Heart left ventricle (tissue), 13 donors: Measurements from ENCODE around the gene PXK.

Experiments used
- POLR2A ChIP-seq, 2 donors: fragments of 450-650 bp; IDR thresholded peaks; one replicate each; pipeline ENCODE4 v1.6.1; 2017; ENCODE audit warnings: antibody characterized with exemption in 2 of 2, mild to moderate bottlenecking in 2 of 2, moderate library complexity in 2 of 2
- TF ChIP-seq, protein P1 (sequence below), 12 donors: fragments of 200-600 bp; sonication (generic) in 4 of 12; IDR thresholded peaks; one replicate each; pipeline versions ENCODE4 v1.5.0 to v1.8.0; 2018 to 2022; ENCODE audit warnings: antibody characterized with exemption in 12 of 12, mild to moderate bottlenecking in 5 of 12
- donor health status: ischemic (EF 13 %, LVEDD 7.1; RV severe dilation, severe dysfunction).
- donor health status: DM: no; HTN: yes; CAD: no.
- donor health status: DM: no; HTN: no; CAD: no.
- donor health status: ischemic (EF 25% LVEDD 6.9; RV normal size, moderate dysfunction).
- donor health status: ischemic (EF 25% LVEDD 5.7; RV mildly dilated, moderate dysfunction).
- donor health status: ischemic (EF 35%, LVEDD 5.7; RV mildly dilated, moderate dysfunction).
- donor health status: nonischemic (EF 11% LVEDD 7.7; RV severe dilation, severe dysfunction).
- donor health status: DM: yes; HTN: yes; CAD: no.
- donor health status: PGD.
- donor health status: ischemic (EF 29% LVEDD 5.4; RV normal size, mild dysfunction).
- donor health status: nonischemic (EF 23%, LVEDD 6.1; RV moderate dilation, normal function).

DNA sequence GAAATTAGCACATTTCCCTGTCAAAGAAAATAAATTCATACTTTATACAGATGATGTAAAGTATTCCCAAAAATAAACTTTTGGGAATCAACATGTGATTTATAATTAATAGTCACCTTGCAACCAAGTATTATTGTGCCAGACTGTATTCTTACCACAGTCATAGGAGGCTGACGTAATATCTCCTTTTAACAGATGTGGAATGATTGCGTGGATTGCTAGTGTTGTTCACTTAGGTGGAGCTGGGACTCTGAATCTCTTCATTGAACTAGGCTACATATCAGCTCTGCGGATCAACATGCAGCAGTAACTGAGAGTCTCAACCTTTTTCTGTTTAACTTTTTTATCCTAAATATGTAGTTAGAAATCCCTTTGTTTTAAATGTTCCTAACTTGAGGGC lies 37.2 kb downstream of the PXK start:
- TF ChIP-seq, protein P1, sequence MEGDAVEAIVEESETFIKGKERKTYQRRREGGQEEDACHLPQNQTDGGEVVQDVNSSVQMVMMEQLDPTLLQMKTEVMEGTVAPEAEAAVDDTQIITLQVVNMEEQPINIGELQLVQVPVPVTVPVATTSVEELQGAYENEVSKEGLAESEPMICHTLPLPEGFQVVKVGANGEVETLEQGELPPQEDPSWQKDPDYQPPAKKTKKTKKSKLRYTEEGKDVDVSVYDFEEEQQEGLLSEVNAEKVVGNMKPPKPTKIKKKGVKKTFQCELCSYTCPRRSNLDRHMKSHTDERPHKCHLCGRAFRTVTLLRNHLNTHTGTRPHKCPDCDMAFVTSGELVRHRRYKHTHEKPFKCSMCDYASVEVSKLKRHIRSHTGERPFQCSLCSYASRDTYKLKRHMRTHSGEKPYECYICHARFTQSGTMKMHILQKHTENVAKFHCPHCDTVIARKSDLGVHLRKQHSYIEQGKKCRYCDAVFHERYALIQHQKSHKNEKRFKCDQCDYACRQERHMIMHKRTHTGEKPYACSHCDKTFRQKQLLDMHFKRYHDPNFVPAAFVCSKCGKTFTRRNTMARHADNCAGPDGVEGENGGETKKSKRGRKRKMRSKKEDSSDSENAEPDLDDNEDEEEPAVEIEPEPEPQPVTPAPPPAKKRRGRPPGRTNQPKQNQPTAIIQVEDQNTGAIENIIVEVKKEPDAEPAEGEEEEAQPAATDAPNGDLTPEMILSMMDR (IDR thresholded peaks at IDR 0.05) = no peak
- TF ChIP-seq POLR2A (IDR thresholded peaks at IDR 0.05) = no peak
